HG03432 (cell line): ENCODE results near the gene JPH3.
A peak's percentile ranks its signal among the peaks of the same experiment; 100 is the strongest.

ENCODE experiments used
- ATAC-seq: cut with Tn5 transposase; IDR thresholded peaks from one replicate; pipeline ENCODE4 v1.9.1; 2021; ENCODE audit warnings: mild to moderate bottlenecking, moderate library complexity; ENCODE audit not compliant: unreplicated experiment

The JPH3 gene

DNA sequence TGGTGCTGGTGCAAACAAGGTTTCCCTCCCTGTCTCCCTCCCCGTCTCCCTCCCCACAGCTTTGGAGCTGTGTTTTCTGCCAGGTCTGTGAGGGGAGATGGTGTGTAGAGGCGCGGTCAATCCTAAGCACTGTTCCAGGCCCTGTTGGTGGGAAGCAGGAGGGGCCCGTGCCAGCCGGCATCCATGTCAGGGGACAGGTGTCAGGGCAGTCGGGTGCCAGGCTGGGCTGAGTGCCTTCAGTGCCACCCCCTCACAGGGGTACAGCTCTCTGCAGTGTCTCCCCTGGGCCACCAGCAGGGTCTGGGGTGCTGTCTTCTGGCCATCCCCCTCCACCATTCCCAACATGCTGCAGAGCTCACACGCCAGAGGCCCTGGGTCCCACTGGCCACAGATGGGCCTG lies 89.9 kb downstream of the JPH3 start:
- ATAC-seq, result no peak

DNA sequence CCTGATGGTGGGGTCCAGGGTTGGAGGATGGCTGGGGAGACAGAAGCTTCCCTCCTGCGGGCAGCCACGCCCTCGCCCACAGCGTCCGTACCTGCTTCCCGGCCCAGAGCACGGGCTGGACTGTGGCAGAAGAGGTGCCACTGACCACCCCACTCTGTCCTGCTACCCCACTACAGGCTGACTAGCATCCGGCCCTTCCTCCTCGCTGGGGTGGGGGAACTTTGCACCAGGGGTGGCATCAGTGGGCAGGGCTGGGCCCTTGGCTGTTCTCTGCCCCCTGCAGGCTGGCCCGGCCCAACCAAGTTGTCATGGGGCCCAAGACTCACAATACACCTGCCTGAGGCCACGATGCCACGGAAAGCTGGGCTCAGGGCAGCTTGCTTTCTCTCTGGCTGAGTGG lies 90.4 kb downstream of the JPH3 start:
- no peak for ATAC-seq

DNA sequence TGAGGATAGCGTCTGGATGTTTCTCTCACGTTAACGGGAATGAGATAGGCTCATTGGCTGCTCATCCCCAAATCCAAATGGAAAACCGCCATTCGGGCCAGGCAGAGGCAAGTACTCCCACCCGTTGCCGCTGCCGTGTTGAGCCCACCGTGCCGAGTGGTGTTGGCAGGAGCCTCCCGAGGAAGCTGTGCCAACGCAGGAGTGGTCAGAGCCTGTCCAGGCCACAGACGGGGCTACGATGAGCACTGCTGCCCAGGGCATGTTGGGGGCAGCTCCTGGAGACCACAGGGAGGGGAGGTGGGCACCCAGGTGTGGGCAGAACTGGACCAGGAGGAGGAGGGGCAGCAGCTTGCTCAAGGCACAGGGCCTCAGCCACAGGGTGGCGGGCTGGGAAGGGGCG lies 91.5 kb downstream of the JPH3 start:
- ATAC-seq, result no peak

- no peak for ATAC-seq
Observed at GRCh38 chr16:87694441-87695125, 92.3 kb downstream of the JPH3 start.

- ATAC-seq, result no peak
Observed at GRCh38 chr16:87695534-87695933, 93.2 kb downstream of the JPH3 start.

DNA sequence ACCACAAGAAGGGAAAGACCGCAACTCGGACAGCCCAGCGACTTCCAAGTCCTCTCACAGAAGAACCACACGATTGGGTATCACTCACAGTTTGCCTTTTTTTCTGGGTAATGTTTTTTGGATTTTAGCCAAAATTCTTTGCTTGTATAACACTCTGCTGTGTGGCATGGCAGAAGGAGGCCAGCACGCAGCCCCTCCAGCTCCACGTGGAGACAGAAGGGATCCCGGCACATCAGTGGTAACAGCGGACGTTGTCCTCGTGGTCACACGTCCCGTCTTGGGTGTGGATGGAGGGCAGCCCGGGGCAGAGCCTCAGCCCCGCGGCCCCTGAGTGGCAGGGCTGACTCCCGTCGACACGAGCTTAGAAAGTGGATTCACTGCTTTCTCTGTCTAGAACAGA lies 94.4 kb downstream of the JPH3 start:
- ATAC-seq, result no peak

GRCh38 chr16:87697256-87697655 lies 94.9 kb downstream of the JPH3 start:
- no peak for ATAC-seq

DNA sequence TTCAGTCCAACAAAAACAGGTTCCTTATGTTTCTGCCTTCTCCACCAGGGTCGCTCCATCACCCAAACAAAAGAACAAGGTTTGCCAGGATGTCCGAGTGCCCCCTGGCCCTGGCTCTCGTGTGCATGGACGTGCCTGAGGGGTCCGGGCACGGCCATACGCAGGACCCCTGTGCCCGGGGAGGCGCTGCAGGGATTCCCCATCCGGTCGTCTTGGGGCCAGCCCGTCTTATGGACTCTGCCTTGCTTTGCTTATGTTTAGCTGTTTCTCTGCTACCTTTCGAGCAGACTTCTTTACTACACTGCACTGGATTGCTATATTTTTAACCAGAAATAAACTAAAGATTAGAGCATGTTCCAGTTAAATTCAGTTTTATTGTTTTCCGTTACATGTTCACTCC lies 95.5 kb downstream of the JPH3 start:
- ATAC-seq, result no peak

- ATAC-seq, result no peak
Observed at GRCh38 chr16:87698241-87698640, 95.9 kb downstream of the JPH3 start.

DNA sequence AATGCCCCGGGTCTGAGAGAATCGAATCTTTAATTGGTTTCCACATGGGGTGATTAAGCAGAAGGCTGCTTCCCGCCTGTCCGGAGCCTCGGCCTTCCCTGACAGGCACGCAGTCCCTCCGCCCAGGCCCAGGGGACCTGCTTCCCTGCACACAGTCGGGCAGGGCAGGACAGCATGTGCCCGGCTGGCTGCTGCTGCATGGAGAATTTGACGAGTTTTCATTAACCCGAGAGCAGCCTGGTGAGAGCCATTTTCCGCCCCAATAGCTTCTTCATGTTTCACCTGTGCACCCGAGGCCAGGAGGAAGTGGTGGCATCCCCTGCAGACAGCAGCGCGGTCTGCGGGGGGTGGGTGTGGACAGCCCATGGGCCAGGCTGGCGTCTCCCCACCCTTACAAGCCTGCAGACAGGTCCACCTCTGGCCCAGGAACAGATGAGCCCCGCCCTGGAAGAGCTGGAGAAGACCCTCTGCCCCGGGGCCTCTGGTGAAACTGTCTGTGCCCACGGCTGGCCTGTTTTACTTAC lies 96.4 kb downstream of the JPH3 start:
- no peak for ATAC-seq

GRCh38 chr16:87700406-87701077 lies 98.2 kb downstream of the JPH3 start:
- no peak for ATAC-seq

DNA sequence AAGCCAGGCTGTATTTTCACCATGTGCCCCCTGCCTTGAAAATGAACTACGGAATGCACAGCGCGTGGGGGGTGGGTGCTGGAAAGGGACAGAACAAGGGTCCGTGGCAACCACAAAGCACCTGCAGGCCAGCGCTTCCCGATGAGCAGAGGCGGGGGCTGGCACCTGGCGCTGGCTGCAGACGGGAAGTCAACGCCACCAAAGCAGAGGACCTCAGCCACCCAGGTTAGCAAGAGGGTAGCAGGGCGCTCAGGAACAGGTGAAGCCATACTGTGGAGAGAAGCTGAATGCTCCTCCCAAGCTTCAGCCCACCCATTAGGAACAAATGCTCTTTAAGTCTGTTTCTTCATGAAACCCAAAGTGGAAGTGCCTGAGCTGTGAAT lies 98.8 kb downstream of the JPH3 start:
- no peak for ATAC-seq

GRCh38 chr16:87701505-87701921 lies 99.2 kb downstream of the JPH3 start:
- ATAC-seq, result no peak

DNA sequence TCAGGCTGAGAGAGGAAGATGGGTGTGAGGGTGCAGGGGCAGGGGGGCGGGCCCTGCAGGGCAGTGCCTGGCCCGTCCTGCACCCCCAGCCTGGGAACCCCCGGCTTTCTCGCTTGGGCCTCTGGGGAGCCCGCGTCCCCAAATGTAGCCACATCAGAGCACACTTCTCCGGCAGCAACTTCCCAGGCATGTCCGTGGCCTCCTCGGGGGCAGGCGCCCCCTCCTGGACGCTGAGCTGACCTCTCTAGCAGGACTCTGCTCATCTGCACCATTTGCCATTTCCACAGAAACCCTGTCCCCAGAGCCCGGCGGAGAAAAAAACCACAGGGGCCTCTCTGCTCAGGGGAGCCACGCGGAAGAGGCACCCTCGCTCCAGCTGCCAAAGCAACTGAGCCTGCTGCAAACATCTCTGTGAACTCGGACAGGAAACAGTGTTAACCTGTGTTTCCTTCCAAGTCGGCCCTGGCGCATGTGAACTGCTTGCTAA lies 100.1 kb downstream of the JPH3 start:
- peak; percentile 58 for ATAC-seq

GRCh38 chr16:87703071-87703470 lies 100.8 kb downstream of the JPH3 start:
- ATAC-seq, result no peak

- ATAC-seq, result no peak
Observed at GRCh38 chr16:87703835-87704375, 101.6 kb downstream of the JPH3 start.

DNA sequence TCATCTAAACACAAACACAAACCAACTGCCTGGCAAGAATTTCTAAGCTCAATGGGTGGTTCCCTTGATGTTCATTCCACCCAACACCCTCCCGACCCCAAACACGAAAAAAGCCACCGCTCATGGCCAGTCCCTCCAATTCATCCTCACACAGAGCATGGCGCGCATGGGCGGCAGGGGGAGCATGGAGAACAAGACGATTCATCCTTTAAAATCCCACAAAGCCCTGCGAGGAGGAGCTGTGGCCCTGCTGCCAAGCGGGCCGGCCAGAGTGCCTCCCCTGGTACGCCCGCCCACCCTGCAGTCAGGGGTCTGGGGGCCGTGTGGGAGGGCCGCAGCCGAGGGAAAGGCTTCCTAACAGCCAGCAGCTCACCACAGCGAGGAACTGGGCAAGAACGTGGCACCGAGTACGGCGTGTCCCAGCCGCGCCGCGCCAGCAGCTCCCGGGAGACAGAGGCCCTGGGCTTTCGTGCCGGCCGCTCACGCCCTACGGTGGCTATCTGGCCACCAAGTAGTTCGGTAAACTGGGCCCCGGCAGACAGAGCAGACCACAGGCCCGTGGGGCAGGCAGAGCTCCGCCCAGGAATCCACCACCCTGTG lies 102.5 kb downstream of the JPH3 start:
- no peak for ATAC-seq

DNA sequence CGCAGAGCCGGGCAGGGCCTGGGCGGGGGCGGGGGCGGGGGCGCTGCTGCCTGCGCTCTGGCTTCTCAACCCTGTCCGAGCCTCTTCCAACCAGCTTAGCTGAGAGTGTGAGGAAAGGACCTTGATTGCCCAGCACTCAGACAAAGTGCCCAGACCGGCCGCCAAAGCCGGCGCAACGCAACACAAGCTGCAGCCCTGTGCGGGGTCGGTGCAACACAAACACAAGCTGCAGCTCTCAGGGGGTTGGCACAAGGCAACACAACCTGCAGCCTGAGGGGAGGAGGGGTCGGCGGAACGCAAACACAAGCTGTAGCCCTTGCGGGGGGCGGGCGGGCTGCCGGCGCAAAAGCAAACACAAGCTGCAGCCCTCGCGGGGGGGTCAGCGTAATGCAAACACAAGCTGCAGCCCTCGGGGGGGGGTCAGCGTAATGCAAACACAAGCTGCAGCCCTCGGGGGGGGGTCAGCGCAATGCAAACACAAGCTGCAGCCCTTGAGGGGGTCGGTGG lies 103.5 kb downstream of the JPH3 start:
- no peak for ATAC-seq

DNA sequence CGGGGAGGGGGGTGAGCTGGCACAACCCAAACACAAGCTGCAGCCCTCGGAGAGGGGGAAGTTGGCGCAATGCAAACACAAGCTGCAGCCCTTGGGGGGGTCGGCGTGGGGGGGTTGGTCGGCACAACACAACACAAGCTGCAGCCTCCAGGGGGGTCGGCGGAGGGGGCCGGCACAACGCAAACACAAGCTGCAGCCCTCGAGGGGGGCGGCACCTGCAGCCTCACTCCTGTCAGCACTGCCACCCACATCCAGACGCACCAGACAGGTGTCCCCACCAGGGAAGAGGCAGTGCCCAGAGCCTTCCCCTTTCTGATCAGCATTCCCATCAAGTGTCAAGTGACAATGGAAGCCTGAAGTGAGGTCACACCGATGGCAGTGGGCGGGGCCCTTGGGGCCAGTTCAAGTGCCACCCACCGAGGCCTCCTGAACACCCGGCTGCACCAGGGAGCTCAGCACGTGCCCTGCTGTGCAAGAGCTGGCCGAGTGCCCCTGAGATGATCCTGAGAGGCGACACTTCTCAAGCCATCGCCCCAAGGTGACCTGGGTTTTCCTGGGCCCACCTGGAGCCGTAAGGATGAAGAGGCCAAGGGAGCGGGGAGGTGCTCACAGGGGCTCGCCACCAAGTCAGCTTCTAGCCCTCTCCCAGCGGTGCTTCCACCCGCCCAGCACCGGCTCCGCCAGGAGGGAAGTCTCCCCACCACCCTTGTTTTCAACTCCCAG lies 104.1 kb downstream of the JPH3 start:
- ATAC-seq, result no peak

GRCh38 chr16:87707097-87707496 lies 104.8 kb downstream of the JPH3 start:
- ATAC-seq, result no peak
